Kidney (tissue), 14 donors: ENCODE data around the gene RNH1. TPM values are rescaled to one million over a fixed set of nuclear protein-coding genes. Genes with fewer than 3 reads are reported as not detected.
"Not testable (repeated sequence)": the region's sequence is repeated elsewhere in the genome, so short reads cannot be mapped to it uniquely, and the experiment has no call there.

Experiments
- DNase-seq, 5 donors: peaks; one replicate each; pipeline ENCODE4 v3.0.0-alpha.2; 2013 to 2020
- FAIRE-seq: peaks from 2 replicates; lab custom pipeline; 2012; peaks lifted over from hg19 to GRCh38; lab: Jason Lieb, UNC
- H3K27ac ChIP-seq, 2 donors: one replicate each; pipeline ENCODE4 v1.7.0; 2013; ENCODE audit warnings: low read depth in 2 of 2, low read length in 2 of 2, inconsistent platforms in 1 of 2
- H3K27me3 ChIP-seq: one replicate; pipeline ENCODE4 v1.7.1; 2013; ENCODE audit warnings: low read length, inconsistent platforms; ENCODE audit not compliant: control insufficient read depth, insufficient read depth
- H3K36me3 ChIP-seq, 3 donors: one replicate each; pipeline versions ENCODE4 v1.7.0 to v1.7.1; 2013; ENCODE audit warnings: low read length in 3 of 3, control low read depth in 1 of 3, inconsistent platforms in 1 of 3; ENCODE audit not compliant: insufficient read depth in 3 of 3, control insufficient read depth in 2 of 3
- H3K4me1 ChIP-seq, 3 donors: one replicate each; pipeline versions ENCODE4 v1.7.0 to v1.7.1; 2013; ENCODE audit warnings: low read length in 3 of 3, inconsistent platforms in 1 of 3, low read depth in 1 of 3; ENCODE audit not compliant: control insufficient read depth in 2 of 3, insufficient read depth in 2 of 3
- H3K4me3 ChIP-seq, 3 donors: one replicate each; pipeline versions ENCODE4 v1.7.0 to v1.8.1; 2013; ENCODE audit warnings: low read length in 3 of 3, control low read depth in 1 of 3, inconsistent platforms in 1 of 3
- H3K9ac ChIP-seq, 3 donors: one replicate each; pipeline versions ENCODE4 v1.7.0 to v1.7.1; 2013; ENCODE audit warnings: low read length in 3 of 3, control low read depth in 1 of 3, inconsistent platforms in 1 of 3
- H3K9me3 ChIP-seq, 3 donors: one replicate each; pipeline versions ENCODE4 v1.7.0 to v1.7.1; 2013; ENCODE audit warnings: low read length in 3 of 3, control low read depth in 1 of 3, inconsistent platforms in 1 of 3; ENCODE audit not compliant: control insufficient read depth in 2 of 3, insufficient read depth in 1 of 3
- intact Hi-C: fragments of 100-400 bp; cut with DNase I; formaldehyde crosslinking; loops from one replicate; pipeline ENCODE4 v1.11.1; 2022
- polyA plus RNA-seq: library from polyadenylated mRNA; stranded (reverse); fragments of 350-450 nt; fragmentation: Illumina TruSeq; extraction: RNeasy Lipid Tissue Mini Kit (QIAGEN cat#74804); gene quantifications from one replicate; pipeline ENCODE4 v1.2.3, GENCODE V29; 2014; ENCODE audit warnings: low read depth, low replicate concordance; ENCODE audit not compliant: insufficient read depth
- total RNA-seq: library from RNA; stranded (reverse); fragmentation: NEBNext Ultra II Directional; extraction: Animal tissue kit (Norgen Biotek cat#: 25700); gene quantifications from one replicate; pipeline ENCODE4 v1.2.1, GENCODE V29; 2021
- TF ChIP-seq, protein P1 (sequence below): IDR thresholded peaks from 3 replicates; pipeline ENCODE4 v1.5.1; 2012; ENCODE audit warnings: mild to moderate bottlenecking, moderate library complexity, borderline replicate concordance; ENCODE audit not compliant: insufficient read depth; ENCODE audit errors: extremely low read depth
- donor health status: control.
- donor health status: control.
- donor health status: control.
- donor health status: control.
- donor health status: control.
- donor health status: DM: yes; HTN: yes; CAD: no.
- donor health status: Normal renal cell carcinoma (clear cell type).

Gene RNH1
- total and polyA plus RNA-seq, 2 donors from 2014 or later = 171 to 191 TPM

- DNase-seq (peak in 1 of 5 donors; percentile 55), FAIRE-seq (no peak)
- no peaks in the 10 kb centered on the region for H3K27me3 ChIP-seq
- TF ChIP-seq, protein P1, sequence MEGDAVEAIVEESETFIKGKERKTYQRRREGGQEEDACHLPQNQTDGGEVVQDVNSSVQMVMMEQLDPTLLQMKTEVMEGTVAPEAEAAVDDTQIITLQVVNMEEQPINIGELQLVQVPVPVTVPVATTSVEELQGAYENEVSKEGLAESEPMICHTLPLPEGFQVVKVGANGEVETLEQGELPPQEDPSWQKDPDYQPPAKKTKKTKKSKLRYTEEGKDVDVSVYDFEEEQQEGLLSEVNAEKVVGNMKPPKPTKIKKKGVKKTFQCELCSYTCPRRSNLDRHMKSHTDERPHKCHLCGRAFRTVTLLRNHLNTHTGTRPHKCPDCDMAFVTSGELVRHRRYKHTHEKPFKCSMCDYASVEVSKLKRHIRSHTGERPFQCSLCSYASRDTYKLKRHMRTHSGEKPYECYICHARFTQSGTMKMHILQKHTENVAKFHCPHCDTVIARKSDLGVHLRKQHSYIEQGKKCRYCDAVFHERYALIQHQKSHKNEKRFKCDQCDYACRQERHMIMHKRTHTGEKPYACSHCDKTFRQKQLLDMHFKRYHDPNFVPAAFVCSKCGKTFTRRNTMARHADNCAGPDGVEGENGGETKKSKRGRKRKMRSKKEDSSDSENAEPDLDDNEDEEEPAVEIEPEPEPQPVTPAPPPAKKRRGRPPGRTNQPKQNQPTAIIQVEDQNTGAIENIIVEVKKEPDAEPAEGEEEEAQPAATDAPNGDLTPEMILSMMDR = no peak
- H3K9me3 ChIP-seq = no peaks in the 10 kb centered on the region
- H3K4me1 ChIP-seq = peaks cover 0 to 11% (median 6%) of the 10 kb centered on the region in 3 donors
- no peak overlapping the region for H3K27ac ChIP-seq
- H3K36me3 ChIP-seq = no peaks in the 10 kb centered on the region
- intact Hi-C loops = no loop called here
- no peak overlapping the region for H3K4me3 ChIP-seq
- no peak overlapping the region for H3K9ac ChIP-seq
Observed at GRCh38 chr11:472272-472671, 34.8 kb downstream of the RNH1 start.

DNA sequence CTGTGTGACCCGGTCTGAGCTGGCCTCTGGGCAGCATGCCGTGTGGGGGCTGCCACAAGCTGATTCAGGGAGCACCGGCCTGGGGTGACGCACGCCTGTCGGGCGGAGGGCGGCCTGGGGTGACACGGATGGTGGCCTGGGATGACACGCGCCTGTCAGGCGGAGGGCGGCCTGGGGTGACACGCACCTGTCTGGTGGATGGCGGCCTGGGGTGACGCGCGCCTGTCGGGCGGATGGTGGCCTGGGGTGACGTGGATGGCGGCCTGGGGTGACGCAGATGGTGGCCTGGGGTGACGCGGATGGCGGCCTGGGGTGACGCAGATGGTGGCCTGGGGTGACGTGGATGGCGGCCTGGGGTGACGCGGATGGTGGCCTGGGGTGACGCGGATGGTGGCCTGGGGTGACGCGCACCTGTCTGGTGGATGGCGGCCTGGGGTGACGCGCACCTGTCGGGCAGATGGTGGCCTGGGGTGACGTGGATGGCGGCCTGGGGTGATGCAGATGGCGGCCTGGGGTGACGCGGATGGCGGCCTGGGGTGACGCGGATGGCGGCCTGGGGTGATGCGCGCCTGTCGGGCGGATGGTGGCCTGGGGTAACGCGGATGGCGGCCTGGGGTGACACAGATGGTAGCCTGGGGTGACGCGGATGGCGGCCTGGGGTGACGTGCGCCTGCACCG is 35.4 kb downstream of the RNH1 start:
- Histone ChIP-seq H3K4me1 (peaks cover 0 to 11% (median 6%) of the 10 kb centered on the region in 3 donors), H3K4me3 (no peak overlapping the region), H3K27ac (no peak overlapping the region), H3K36me3 (no peaks in the 10 kb centered on the region), H3K9ac (no peak overlapping the region), H3K27me3 (no peaks in the 10 kb centered on the region), H3K9me3 (no peaks in the 10 kb centered on the region)
- DNase-seq (peak in 1 of 5 donors; percentile 58), FAIRE-seq (no peak)
- TF ChIP-seq, protein P1 = no peak
- intact Hi-C loops = no loop called here

GRCh38 chr11:469684-470560 is 37.1 kb downstream of the RNH1 start:
- intact Hi-C loops = no loop called here
- TF ChIP-seq, protein P1 = peak; percentile 2
- H3K36me3 ChIP-seq = no peaks in the 10 kb centered on the region
- H3K9me3 ChIP-seq = no peaks in the 10 kb centered on the region
- FAIRE-seq (peak; percentile 65), DNase-seq (peak; percentile 64 to 89 (median 69))
- H3K9ac ChIP-seq = peak overlapping the region in 2 of 3 donors; percentile 0 to 90
- H3K27me3 ChIP-seq = no peaks in the 10 kb centered on the region
- H3K4me1 ChIP-seq = peaks cover 0 to 11% (median 6%) of the 10 kb centered on the region in 3 donors
- H3K27ac ChIP-seq = peak overlapping the region; percentile 82 to 97
- peak overlapping the region in 2 of 3 donors; percentile 3 to 59 for H3K4me3 ChIP-seq

- H3K9me3 ChIP-seq, intact Hi-C loops, H3K36me3 ChIP-seq, FAIRE-seq, H3K27me3 ChIP-seq, DNase-seq: not testable (repeated sequence)
- H3K4me3 ChIP-seq = peak overlapping the region in 2 of 3 donors; percentile 3 to 59
- peak overlapping the region; percentile 82 to 97 for H3K27ac ChIP-seq
- peak overlapping the region in 2 of 3 donors; percentile 0 to 90 for H3K9ac ChIP-seq
- peaks cover 0 to 11% (median 6%) of the 10 kb centered on the region in 3 donors for H3K4me1 ChIP-seq
Observed at GRCh38 chr11:469026-469683, 37.9 kb downstream of the RNH1 start.
